ENCODE measurements around the gene SMNDC1.

DNA sequence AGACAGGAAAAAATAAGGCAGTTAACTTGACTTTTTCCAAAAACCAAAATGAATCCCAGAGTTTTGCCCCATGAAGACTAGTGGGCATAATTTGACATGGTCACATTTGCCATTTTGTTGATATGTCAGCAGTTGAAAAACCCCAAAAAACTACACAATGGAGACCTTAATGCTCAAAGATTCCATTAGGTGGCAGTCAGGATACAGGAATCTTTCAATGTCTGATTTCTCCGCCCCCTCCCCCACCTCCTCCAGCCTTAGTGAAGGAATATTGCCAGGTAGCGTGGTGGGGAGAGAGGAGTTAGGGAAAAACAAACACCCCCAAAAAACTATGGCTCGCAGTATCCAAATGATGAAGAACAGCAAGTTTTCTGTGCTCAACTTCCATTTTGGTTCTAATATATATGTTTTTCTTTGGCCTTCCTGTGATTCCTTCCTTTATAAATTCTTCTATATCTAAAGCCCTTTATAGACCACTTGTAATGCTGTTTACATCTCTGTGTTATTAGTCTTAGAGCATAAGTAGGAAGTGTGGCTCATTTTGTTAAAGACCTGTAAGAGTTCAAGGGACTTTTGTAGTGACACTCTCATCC lies 6.7 kb upstream of the SMNDC1 start:
- TF ChIP-seq, protein P1, sequence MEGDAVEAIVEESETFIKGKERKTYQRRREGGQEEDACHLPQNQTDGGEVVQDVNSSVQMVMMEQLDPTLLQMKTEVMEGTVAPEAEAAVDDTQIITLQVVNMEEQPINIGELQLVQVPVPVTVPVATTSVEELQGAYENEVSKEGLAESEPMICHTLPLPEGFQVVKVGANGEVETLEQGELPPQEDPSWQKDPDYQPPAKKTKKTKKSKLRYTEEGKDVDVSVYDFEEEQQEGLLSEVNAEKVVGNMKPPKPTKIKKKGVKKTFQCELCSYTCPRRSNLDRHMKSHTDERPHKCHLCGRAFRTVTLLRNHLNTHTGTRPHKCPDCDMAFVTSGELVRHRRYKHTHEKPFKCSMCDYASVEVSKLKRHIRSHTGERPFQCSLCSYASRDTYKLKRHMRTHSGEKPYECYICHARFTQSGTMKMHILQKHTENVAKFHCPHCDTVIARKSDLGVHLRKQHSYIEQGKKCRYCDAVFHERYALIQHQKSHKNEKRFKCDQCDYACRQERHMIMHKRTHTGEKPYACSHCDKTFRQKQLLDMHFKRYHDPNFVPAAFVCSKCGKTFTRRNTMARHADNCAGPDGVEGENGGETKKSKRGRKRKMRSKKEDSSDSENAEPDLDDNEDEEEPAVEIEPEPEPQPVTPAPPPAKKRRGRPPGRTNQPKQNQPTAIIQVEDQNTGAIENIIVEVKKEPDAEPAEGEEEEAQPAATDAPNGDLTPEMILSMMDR (IDR thresholded peaks at IDR 0.05 in 8 of 11, conservative IDR thresholded peaks at IDR 0.05 in 3 of 11) = peak in 10 of 11 experiments; percentile 45 to 86 (median 65)
- no peak for TF ChIP-seq POLR2A (IDR thresholded peaks at IDR 0.05)
- TF ChIP-seq POLR2AphosphoS5 (IDR thresholded peaks at IDR 0.05) = no peak

All from spleen (tissue), 7 donors.